22Rv1 (cell line): ENCODE results near the gene C1QTNF9B.

Experiments used
- H3K27ac ChIP-seq: fragments of 450-650 bp; 2 replicates; pipeline ENCODE4 v1.5.1; 2017
- CTCF ChIP-seq: fragments of 450-650 bp; IDR thresholded peaks from 2 replicates; pipeline ENCODE4 v1.5.1; 2017; ENCODE audit warnings: mild to moderate bottlenecking
- ZFX ChIP-seq: fragments of 450-650 bp; IDR thresholded peaks from 2 replicates; pipeline ENCODE4 v1.6.1; 2017; ENCODE audit warnings: antibody characterized with exemption, borderline replicate concordance

Gene C1QTNF9B

GRCh38 chr13:23850134-23850533 lies 47.2 kb downstream of the C1QTNF9B start:
- H3K27ac ChIP-seq, result no peak overlapping the region
- TF ChIP-seq ZFX (no peak), CTCF (no peak)

- TF ChIP-seq CTCF (no peak), ZFX (no peak)
- H3K27ac ChIP-seq, result no peak overlapping the region
Observed at GRCh38 chr13:23849670-23850069, 47.6 kb downstream of the C1QTNF9B start.

- TF ChIP-seq ZFX, result no peak
- no peak for TF ChIP-seq CTCF
- H3K27ac ChIP-seq, result no peak overlapping the region
Observed at GRCh38 chr13:23848646-23849141, 48.6 kb downstream of the C1QTNF9B start.

- no peak overlapping the region for H3K27ac ChIP-seq
- no peak for TF ChIP-seq ZFX
- no peak for TF ChIP-seq CTCF
Observed at GRCh38 chr13:23848019-23848418, 49.3 kb downstream of the C1QTNF9B start.

- TF ChIP-seq CTCF (no peak), ZFX (no peak)
- no peak overlapping the region for H3K27ac ChIP-seq
Observed at GRCh38 chr13:23847497-23847896, 49.8 kb downstream of the C1QTNF9B start.

- H3K27ac ChIP-seq, result no peak overlapping the region
- no peak for TF ChIP-seq ZFX
Observed at GRCh38 chr13:23845105-23845725, 52.1 kb downstream of the C1QTNF9B start.

GRCh38 chr13:23844132-23844531 lies 53.2 kb downstream of the C1QTNF9B start:
- TF ChIP-seq CTCF, result no peak
- no peak for TF ChIP-seq ZFX
- H3K27ac ChIP-seq, result no peak overlapping the region

GRCh38 chr13:23843436-23843835 lies 53.9 kb downstream of the C1QTNF9B start:
- TF ChIP-seq CTCF, result no peak
- TF ChIP-seq ZFX, result no peak
- H3K27ac ChIP-seq, result no peak overlapping the region
